ENCODE results near the gene APH1B. TPM values are rescaled to one million over a fixed set of nuclear protein-coding genes. Genes with fewer than 3 reads are reported as not detected.

Gene APH1B
- total RNA-seq, 2 donors from 2014 or later = 20.0 to 35.0 TPM

- Histone ChIP-seq H3K36me3 (no peaks in the 10 kb centered on the region), H3K27ac (no peak overlapping the region), H3K4me1 (replicated peaks) (no peaks in the 10 kb centered on the region), H3K4me3 (no peak overlapping the region), H3K27me3 (replicated peaks; ENCODE audit: insufficient read depth) (no peaks in the 10 kb centered on the region), H3K9me3 (no peaks in the 10 kb centered on the region)
- 88% methylated on average over 4 of the region's 4 CpGs for WGBS
- intact Hi-C loops (cut with DNase I) = no loop called here
- TF ChIP-seq POLR2A (IDR thresholded peaks at IDR 0.05) (no peak), POLR2AphosphoS5 (IDR thresholded peaks at IDR 0.05) (no peak), CTCF (IDR thresholded peaks at IDR 0.05) (no peak)
- no peak for DNase-seq (ENCODE audit: low spot score)
Observed at GRCh38 chr15:63337046-63337445, 59.6 kb downstream of the APH1B start.

GRCh38 chr15:63338170-63338569 lies 60.8 kb downstream of the APH1B start:
- Histone ChIP-seq H3K27me3 (replicated peaks; ENCODE audit: insufficient read depth) (no peaks in the 10 kb centered on the region), H3K4me3 (no peak overlapping the region), H3K4me1 (replicated peaks) (no peaks in the 10 kb centered on the region), H3K9me3 (no peaks in the 10 kb centered on the region), H3K27ac (no peak overlapping the region), H3K36me3 (no peaks in the 10 kb centered on the region)
- no peak for DNase-seq (ENCODE audit: low spot score)
- intact Hi-C loops (cut with DNase I) = no loop called here
- no peak for TF ChIP-seq POLR2A (IDR thresholded peaks at IDR 0.05)

GRCh38 chr15:63339006-63339766 lies 61.8 kb downstream of the APH1B start:
- Histone ChIP-seq H3K4me1 (replicated peaks) (no peaks in the 10 kb centered on the region), H3K36me3 (no peaks in the 10 kb centered on the region), H3K27me3 (replicated peaks; ENCODE audit: insufficient read depth) (no peaks in the 10 kb centered on the region), H3K4me3 (no peak overlapping the region), H3K9me3 (no peaks in the 10 kb centered on the region), H3K27ac (no peak overlapping the region)
- DNase-seq (ENCODE audit: low spot score) = no peak
- intact Hi-C loops (cut with DNase I) = no loop called here
- 81% methylated on average over 10 of the region's 10 CpGs for WGBS
- TF ChIP-seq CTCF (IDR thresholded peaks at IDR 0.05) = no peak
- TF ChIP-seq POLR2A (IDR thresholded peaks at IDR 0.05) = no peak
- TF ChIP-seq POLR2AphosphoS5 (IDR thresholded peaks at IDR 0.05) = no peak

GRCh38 chr15:63339836-63340235 lies 62.4 kb downstream of the APH1B start:
- Histone ChIP-seq H3K4me1 (replicated peaks) (no peaks in the 10 kb centered on the region), H3K4me3 (no peak overlapping the region), H3K9me3 (no peaks in the 10 kb centered on the region), H3K27me3 (replicated peaks; ENCODE audit: insufficient read depth) (no peaks in the 10 kb centered on the region), H3K27ac (no peak overlapping the region), H3K36me3 (no peaks in the 10 kb centered on the region)
- intact Hi-C loops (cut with DNase I) = no loop called here
- DNase-seq (ENCODE audit: low spot score) = no peak
- no peak for TF ChIP-seq CTCF (IDR thresholded peaks at IDR 0.05)
- no peak for TF ChIP-seq POLR2AphosphoS5 (IDR thresholded peaks at IDR 0.05)
- 56% methylated on average over 1 of the region's 1 CpG for whole genome bisulfite sequencing

GRCh38 chr15:63340353-63340752 lies 62.9 kb downstream of the APH1B start:
- Histone ChIP-seq H3K9me3 (no peaks in the 10 kb centered on the region), H3K27ac (no peak overlapping the region), H3K4me3 (no peak overlapping the region), H3K4me1 (replicated peaks) (no peaks in the 10 kb centered on the region), H3K36me3 (no peaks in the 10 kb centered on the region), H3K27me3 (replicated peaks; ENCODE audit: insufficient read depth) (no peaks in the 10 kb centered on the region)
- TF ChIP-seq POLR2A (IDR thresholded peaks at IDR 0.05) (no peak), CTCF (IDR thresholded peaks at IDR 0.05) (no peak), POLR2AphosphoS5 (IDR thresholded peaks at IDR 0.05) (no peak)
- 83% methylated on average over 8 of the region's 8 CpGs for WGBS
- intact Hi-C loops (cut with DNase I) = no loop called here
- no peak for DNase-seq (ENCODE audit: low spot score)

All from prostate gland (tissue), 2 donors.